ENCODE results near the gene MX1.

GRCh38 chr21:41480086-41480690, 54.1 kb downstream of the MX1 start:
- TF ChIP-seq FOSL1 (IDR thresholded peaks at IDR 0.05; ENCODE audit: low read depth) (no peak), POLR2A (IDR thresholded peaks at IDR 0.05; ENCODE audit: borderline replicate concordance, extremely low read depth, insufficient read depth, insufficient read length) (no peak), CTCF (IDR thresholded peaks at IDR 0.05 in 2 of 3, conservative IDR thresholded peaks at IDR 0.05 in 1 of 3; ENCODE audit: borderline replicate concordance in 1 of 3, insufficient read depth in 1 of 3, low read depth in 2 of 3, low read length in 2 of 3) (no peak), MAX (IDR thresholded peaks at IDR 0.05) (no peak)
